NCI-H446 (cell line): ENCODE data around the gene CHST11.
"Not testable (repeated sequence)": the region's sequence is repeated elsewhere in the genome, so short reads cannot be mapped to it uniquely, and the experiment has no call there.

Source experiments
- DNase-seq, 2 experiments: peaks; one replicate each; lab custom pipeline; 2025; lab: John Stamatoyannopoulos, UW

CHST11 gene

DNA sequence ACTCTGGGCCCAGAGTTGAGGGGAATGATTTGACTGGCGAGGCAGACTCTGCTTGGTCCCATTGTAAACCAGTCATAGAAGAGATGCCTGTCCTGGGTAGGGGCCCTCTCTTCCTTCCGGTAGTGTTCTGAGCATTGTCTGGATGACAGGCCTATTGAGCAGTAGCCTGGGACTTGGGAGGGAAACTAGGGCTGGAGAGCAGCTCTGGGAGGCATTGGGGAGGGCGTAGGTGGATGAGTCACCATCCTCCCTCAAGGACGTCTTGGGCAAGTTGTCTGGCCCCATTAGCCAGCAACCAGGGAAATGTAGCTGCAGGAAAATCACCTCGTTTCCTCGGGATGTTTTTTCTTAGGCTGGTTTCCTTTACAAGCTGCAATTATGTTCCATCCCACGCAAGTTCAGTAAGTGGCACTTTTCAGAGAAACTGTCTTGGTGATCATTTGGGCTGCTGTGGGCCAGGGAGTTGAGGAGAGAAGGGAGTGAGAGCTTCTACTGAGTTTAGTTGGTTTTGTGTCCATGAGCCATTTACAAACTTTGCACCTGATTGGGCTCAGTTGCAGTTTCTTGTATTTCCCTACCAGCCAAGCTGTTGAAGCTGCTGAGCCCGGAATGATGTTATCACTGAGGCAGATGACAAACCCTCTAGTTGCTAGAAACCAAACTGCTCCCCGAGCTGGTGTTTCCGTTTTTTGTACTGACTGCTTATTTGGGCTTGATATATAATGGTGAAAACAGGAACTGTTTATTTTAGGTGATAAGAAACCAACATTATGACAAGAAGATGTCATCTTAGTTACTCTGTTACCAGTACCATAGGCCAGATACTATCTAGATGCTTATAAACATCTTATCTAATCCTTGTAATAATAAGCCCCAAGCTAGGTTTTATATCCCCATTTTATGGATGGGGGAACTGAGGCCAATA is 147.6 kb downstream of the CHST11 start:
- DNase-seq = peak in 1 of 2 experiments; percentile 40

DNA sequence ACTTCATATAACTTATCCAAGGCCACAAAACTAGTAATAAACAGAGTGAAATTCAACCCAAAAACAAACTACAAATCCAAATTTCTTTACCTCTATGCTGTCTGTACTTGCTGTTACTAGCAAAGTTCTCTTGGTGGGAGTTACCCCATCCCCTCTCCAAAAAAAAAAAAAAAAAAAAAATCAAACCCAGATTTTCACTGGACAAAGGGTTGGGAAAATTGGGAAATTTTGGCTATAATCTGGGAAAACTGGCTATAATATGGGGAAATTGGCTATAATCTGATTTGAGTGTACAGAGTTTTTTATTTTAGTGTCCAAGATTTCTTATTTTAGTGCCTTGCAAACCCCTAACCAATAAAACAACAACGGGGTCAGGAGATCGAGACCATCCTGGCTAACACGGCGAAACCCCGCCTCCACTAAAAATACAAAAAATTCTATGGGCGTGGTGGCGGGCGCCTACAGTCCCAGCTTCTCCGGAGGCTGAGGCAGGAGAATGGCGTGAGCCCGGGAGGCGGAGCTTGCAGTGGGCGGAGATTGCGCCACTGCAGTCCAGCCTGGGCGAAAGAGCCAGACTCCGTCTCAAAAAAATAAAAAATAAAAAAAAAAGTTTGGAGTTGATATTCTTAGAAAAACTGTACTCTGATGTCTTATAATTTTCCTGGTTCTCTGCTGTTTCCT is 148.4 kb downstream of the CHST11 start:
- no peak for DNase-seq

DNA sequence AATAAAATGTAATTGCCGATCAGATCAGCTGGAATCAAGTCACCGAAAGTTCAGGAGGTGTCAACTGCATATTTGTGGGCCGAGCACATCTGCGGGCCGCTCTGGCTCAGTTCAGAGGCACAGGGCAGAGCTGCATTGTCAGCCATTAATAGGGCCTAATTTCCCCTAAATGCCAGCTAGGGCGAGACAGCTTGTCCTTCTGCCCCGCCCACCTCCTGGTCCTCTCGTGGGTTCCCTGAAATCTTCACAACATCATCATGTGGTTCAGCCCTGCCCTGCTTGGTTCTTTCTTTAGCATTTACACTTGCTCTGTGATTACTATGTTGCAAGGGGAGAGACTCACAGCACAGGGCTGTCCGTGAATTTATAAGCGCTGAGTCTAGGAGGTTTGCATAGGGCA is 148.9 kb downstream of the CHST11 start:
- DNase-seq = no peak

DNA sequence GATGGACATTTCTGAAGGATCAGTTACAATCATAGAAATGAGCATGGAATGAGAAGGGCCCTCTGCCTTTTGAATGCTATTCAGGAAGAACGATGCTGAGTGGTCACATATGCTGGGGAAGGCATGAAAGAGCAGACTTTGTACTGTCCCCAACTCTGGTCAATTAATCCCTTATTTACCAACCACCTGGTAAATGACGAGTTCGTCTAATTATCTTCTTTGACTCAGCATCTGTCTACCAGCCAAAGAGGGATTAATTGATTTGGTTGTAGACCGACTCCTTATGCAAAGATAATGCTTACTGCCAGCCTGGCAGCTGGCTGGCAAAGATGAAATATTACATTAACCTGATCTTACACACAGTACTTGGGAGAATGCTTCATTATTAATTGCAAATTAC is 152.2 kb downstream of the CHST11 start:
- peak; percentile 33 to 72 for DNase-seq

DNA sequence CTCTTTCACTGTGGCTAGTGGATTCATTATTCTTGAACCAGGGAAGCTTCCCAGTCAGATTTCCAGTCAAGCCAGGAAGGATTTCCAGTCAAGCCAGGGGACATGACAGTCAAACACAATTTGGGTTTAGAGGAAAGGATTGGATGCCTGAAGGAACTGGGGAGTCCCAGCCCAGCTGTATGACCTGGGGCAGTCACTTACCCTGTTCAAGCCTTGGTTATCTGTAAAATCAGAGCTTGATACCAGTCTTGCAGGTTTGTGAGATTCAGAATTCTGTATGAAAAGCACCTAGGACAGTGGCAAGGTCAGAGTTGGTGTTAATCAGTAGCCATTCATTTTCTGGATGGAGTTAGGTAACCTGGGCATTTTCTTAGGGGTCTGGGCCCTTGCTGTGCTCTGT is 152.7 kb downstream of the CHST11 start:
- no peak for DNase-seq

DNA sequence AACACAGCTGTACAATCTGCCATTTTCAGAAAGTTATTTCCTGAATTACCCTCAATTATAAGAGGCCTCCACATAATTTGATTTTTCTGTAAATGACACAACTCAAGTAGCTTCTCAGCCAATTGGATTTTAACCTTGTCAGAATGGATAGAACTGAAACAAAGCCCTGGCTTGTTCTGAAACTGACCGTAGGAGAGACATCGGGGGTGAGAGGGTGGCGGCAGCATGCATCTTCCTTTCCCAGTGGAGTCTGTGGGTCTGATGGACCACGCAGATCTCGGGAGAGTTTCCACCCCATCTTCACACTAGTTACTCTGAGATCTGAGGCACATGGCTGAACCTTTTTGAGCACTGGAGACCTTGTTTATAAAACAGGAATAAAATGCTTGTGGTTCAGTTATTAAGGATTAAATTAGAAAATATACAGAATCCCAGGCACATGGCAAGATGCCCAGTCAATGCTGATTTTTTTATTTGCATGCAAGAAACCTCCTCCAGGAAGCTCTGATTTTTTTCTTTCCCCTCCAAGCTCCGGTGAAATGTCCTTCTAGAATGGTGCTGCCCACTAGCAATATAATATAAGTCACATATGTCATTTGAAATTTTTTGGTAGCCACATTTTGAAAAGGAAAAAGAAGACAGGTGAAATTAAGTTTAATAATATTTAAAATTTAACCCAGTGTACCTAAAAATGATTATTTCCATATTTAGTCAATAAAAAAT is 153.9 kb downstream of the CHST11 start:
- no peak for DNase-seq

DNA sequence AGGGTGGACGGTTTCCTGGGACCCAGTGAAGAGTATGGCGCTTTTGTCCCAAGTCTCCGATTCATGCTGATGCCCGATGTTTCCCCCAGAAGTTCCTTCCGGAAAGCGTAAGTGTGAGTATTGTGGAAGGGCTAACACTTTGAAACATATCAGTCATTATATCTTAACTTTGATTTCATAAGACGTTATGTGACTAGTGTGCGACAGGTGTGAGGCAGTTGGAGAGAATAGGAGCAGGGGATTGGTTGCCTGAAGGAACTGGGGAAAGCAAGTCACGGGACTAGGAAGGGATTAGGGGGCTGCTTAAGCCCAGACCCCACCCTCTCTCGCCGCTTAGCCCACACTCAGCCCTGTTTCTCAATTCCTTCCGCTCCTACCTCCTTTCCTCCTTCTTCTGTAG is 154.9 kb downstream of the CHST11 start:
- no peak for DNase-seq

DNA sequence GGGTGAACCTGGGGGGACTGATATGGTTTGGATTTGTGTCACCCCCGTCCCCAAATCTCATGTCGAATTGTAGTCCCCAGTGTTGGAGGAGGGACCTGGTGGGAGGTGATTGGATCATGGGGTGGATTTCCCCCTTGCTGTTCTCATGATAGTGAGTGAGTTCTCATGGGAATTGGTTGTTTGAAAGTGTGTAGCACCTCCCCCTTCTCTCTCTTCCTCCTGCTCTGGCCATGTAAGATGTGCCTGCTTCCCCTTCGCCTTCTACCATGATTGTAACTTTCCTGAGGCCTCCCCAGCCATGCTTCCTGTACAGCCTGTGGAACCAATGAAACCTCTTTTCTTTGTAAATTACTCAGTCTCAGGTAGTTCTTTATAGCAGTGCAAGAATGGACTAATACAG is 156.6 kb downstream of the CHST11 start:
- not testable (repeated sequence) for DNase-seq

DNA sequence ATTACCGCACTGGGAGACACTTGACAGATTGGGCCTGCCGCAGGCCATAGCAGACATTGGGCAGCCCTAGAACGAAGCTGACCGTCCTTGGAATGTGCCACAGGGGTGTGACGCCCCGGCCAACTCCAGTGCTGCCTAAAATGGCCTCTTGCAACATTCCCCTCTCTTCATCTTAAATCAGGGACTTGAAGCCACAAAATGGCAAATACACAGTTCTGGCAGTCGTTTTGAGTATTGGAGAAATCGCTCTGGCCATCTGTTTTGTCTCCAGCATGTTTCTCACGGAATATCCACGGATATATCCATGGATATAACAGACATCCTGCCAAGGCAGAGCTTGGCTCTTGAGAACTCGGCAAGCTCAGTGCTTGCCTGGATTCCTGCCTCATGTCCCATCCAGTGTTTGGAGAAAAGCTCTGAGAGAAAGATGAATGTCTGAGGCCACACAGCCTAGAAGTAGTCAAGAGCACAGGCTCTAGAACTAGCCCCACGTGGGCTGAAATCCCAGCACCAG is 158.4 kb downstream of the CHST11 start:
- DNase-seq = peak; percentile 65 to 89

DNA sequence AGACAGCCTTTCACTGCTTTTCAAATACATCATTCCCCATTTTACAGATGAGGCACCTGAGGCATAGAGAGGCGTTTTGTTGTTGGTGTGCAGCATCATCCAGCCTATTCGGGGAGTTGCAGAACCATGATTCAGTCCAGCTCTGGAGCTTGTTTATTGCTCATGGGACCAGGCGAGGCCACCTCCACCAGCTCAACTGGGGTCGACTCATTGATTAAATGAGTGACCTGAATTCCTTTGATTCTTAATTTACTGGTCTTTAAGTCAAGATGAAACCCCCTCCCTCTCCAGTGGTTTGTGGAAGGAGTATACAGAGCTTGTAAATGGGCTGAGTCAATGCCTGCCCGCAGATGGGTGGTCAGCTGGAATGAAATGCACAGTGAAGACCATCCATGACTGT is 161.9 kb downstream of the CHST11 start:
- no peak for DNase-seq

DNA sequence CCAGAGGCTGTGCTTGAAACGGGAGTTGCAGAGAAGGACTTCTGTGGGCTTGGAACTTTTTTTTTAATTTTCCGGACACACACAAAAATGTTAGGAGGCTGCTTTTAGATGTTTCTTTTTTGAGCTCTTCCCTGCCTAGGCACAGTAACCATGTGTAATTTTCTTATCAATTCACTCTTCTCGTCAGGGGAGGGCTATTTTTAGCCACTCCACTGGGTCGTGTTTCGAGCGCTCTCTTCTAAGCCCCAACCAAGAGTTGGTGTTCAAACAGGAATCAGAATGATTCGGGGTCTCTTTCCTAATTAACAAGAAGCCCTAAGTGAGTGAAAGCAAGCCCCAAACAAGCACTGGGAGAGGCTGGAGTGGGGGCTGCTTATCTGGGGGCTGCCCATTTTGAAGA is 162.6 kb downstream of the CHST11 start:
- DNase-seq = no peak

DNA sequence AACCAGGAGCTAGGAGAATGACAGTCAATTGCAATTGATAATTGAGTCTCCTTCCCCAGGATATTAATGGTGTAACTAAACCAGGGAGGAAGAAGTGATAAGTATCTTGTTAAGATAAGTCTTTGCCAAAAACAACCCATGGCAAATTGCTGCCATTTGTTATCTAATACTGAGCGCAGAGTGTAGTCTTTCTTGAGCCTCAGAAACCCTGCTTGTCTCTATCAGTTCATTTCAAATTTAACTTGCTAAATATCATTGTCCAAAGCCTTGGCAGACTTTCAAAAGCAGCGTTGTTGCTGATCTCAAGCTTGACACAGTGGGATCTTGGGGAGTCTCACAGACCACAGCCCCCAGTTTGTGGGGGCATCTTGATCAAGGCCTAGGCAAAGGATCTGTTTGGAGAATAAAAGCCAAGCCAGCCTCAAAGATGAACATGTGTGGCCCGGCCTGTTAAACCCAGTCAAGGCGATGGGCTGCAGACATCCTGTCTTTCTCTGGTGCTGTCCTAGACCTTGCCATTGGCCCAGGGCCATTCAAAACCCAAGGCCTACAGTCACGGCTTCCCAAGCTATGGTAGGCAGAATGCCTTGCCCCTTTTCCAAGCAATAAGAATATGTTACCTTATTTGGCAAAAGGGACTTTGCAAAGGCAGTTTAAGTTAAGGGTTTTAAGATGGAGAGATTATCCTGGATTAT is 164.2 kb downstream of the CHST11 start:
- no peak for DNase-seq

DNA sequence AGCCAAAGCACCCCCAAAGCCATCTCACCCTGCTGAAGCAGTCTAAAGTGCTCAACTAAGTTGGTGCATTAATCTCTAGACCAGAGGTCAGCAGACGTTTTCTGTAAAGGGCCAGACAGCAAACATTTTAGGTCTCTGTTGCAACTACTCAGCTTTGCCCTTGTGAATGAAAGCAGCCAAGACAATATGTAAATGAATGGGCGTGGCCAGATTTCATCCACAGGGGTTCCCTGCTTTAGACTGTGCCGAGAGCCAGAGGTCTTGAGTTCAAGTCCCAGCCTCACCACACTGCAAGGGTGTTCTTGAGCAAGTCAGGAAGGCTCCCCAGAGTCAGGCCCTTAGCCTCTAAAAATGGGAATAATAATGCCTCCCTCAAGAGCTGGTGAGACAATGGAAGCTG is 166.2 kb downstream of the CHST11 start:
- DNase-seq = no peak

DNA sequence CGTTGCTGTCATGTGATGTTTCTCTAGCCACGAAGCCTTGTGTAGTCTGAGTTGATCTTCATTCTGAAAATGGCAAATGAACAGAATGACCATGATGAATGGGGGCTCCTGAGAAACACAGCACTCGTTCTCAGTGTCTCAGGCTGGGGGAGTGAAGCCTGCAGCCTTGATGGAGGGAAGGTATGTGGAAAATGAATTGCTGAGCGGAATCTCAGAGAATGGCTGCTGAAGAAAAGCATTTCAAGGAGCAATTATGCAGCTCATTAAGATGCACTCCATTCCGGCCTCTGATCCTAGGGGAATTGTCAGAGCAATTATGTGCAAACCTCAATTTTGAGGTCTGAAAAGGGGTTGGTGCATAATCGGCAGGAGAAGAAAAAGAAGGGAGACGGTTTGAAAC is 167.1 kb downstream of the CHST11 start:
- DNase-seq = no peak

DNA sequence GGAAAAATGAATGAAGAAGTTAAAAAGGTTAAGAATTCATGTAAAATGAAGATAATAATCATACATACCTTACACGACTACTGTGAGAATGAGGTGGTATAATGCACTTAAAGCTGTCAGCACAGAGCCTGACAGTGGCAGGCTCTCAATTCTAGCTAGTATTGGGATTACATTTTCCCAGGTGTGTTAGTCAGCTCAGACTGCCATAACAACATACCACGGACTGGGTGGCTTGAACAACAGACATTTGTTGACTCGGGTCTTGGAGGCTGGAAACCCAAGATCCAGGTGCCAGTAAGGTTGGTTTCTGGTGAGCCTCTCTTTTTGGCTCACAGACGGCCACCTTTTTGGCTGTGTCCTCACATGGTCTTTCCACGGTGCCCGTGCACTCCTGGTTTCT is 167.8 kb downstream of the CHST11 start:
- no peak for DNase-seq

DNA sequence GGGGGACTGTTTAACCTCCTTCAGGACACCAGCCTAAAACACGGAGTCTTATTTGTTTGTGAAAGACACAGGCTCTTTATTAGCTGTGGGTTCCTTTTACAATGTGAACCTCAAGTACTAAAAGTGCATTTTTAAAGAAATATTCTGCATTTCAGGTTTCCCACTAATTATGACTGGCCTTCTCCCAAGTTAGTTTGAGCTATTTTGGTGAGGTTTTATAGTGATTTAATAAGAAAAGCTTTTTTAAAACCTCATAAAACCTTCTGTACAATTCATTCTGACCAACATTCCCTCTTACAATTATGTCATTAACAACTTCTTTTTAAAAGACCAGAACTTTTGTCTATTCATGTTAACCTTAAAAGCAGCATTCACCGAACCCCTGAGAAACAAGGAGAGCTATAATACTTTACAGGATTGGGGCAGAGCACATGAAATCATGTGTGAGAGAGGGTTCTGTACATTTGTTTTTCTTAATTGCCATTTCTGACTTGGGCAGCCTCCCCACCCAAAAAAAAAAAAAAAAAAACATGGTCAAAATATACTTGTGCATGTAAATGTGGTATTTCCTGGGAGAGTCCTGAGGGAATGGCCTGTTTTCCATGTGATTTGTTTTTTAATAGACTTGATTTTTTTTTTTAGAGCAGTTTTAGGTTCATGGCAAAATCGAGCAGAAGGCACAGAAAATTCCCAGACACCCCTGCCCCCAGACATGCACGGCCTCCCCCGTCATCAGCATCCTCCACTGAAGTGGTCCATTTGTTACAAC is 169.5 kb downstream of the CHST11 start:
- DNase-seq = no peak

DNA sequence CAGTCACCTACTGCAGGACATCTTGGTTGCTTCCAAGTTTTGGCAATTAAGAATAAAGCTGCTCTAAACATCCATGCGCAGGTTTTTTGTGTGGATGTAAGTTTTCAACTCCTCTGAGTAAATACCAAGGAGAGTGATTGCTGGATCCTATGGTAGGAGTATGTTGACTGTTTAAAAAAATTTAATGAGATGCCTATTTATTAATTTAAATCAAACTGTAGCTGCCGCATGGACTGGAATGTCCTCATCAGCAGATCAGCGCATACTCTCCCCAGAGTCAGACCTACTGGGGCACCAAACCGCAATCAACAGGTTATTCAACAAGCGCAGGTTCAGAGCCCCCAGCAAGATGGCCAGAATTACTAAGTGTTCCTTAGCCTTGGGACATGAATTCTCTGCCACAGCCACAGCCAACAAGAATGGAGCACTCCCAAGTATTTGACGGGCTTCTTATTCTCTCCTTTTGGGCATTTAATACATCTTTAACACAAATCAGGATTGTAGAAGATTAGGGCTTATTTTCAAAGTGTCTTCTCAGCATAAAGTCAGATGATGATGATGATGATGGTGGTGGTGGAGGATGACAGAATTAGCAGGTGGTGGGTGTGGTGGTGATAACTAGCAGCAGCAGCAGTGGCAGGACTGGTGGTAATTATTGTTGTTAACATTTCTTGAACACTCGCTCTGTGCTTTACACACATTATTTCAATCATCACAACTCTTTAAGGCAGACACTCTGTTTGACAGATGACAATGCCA is 170.7 kb downstream of the CHST11 start:
- no peak for DNase-seq

DNA sequence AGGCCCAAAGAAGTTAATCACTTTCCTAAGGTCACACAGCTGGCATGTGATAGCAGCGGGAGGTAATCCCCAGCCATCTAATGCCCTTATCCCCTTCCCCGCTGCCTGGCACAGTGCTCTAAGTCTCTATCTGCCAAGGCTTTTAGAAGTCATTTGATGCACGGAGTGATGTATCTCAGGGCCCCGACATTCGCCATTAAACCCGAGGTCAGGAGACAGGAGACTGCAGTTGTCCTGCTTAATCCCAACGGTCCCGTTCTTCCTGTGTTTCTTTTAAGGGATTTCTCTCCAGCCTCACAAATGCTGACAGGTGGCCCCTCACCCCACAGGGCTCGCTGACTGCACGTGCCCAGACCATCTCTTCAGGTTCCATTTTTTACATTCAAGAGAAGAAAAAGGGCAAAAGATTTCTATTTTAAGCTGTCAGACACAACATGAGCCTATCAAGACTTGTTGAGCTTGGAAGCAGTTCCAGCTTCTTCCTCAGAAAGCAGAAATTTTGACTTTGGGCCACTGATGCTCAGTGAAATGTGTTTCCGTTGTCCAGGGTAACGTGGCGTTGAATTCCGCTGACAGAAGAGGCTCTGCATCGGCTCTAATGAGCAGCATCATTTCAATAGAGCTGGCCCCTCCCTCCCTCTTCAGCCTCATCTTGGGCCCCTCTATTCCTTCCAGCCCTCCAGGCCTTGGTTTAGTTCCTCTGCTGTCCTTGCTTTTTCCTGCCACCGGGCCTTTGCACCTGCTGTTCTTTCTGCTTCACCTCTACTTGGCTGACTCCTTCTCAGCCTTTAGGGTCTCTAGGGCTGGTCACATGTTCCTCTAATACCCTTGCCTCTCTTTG is 171.5 kb downstream of the CHST11 start:
- no peak for DNase-seq

DNA sequence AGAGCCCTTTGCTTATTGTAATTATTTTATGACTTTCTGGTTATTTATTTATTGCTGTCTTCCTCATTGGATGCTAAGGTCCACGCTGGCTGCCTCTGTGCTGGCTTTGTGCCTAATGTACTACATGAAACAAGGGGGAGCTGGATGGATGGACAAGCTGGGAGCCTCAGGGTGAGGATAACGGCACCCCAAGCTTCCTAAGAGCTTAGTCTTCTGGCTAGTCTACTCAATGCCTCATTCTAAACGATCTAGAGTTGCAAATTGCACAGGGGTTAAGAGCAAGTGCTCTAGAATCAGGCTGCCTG is 172.0 kb downstream of the CHST11 start:
- DNase-seq = no peak

DNA sequence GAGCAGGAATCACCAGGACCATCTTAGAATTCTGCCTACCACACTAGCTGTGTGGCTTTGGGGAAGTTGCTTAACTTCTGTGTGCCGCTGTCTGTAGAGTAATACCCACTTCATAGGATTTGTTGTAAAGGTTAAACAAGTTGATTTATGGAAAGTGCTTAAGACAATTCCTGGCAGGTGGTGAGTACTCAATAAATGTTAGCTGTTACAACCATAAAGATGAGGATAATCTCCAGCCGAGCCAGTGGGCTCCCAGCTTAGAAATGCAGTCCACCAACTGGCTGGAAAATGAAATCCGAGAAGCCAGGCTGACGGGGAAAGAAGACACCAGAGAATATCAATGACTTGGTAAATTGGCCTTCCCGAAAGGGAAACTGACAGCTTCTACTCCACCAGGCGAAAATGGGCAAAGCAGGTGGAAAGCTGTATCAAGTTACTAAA is 173.5 kb downstream of the CHST11 start:
- no peak for DNase-seq
